HL-60/S4 treated with phorbol 12-myristate 13-acetate at 8.2 ng/mL for 4 days and 3 days (cell line): Measurements from ENCODE around the gene PPP5C.
"Not testable (repeated sequence)": the region's sequence is repeated elsewhere in the genome, so short reads cannot be mapped to it uniquely, and the experiment has no call there.

ENCODE experiments used
- in situ Hi-C: fragments of 300-500 bp; cut with MboI; formaldehyde crosslinking; loops from 2 replicates; pipeline ENCODE4 v1.15.0; 2022; ENCODE audit warnings: low sequenced_read_pairs

The PPP5C gene

GRCh38 chr19:46364359-46364758 lies 17.5 kb downstream of the PPP5C start:
- in situ Hi-C loops = no loop called here

- in situ Hi-C loops = no loop called here
Measured at GRCh38 chr19:46365561-46365960, 18.7 kb downstream of the PPP5C start.

GRCh38 chr19:46366620-46367292 lies 19.9 kb downstream of the PPP5C start:
- in situ Hi-C loops = no loop called here

GRCh38 chr19:46367426-46367825 lies 20.5 kb downstream of the PPP5C start:
- in situ Hi-C loops = no loop called here

GRCh38 chr19:46368116-46368515 lies 21.2 kb downstream of the PPP5C start:
- in situ Hi-C loops = no loop called here

- in situ Hi-C loops = no loop called here
Measured at GRCh38 chr19:46369817-46370216, 22.9 kb downstream of the PPP5C start.

- in situ Hi-C loops = no loop called here
Measured at GRCh38 chr19:46371371-46371901, 24.5 kb downstream of the PPP5C start.

GRCh38 chr19:46372901-46373490 lies 26.1 kb downstream of the PPP5C start:
- in situ Hi-C loops = no loop called here

GRCh38 chr19:46373491-46374359 lies 26.8 kb downstream of the PPP5C start:
- in situ Hi-C loops = no loop called here

GRCh38 chr19:46374536-46375475 lies 27.9 kb downstream of the PPP5C start:
- in situ Hi-C loops = no loop called here

GRCh38 chr19:46375476-46376067 lies 28.7 kb downstream of the PPP5C start:
- in situ Hi-C loops = not testable (repeated sequence)

- in situ Hi-C loops = no loop called here
Measured at GRCh38 chr19:46376241-46377153, 29.6 kb downstream of the PPP5C start.

GRCh38 chr19:46378268-46378667 lies 31.4 kb downstream of the PPP5C start:
- in situ Hi-C loops = no loop called here

- in situ Hi-C loops = no loop called here
Measured at GRCh38 chr19:46380690-46381089, 33.8 kb downstream of the PPP5C start.

- in situ Hi-C loops = no loop called here
Measured at GRCh38 chr19:46381346-46381745, 34.5 kb downstream of the PPP5C start.

- in situ Hi-C loops = no loop called here
Measured at GRCh38 chr19:46381756-46382345, 35.0 kb downstream of the PPP5C start.

- in situ Hi-C loops = no loop called here
Measured at GRCh38 chr19:46383171-46383815, 36.4 kb downstream of the PPP5C start.

GRCh38 chr19:46383846-46384245 lies 37.0 kb downstream of the PPP5C start:
- in situ Hi-C loops = no loop called here
